ENCODE data around the gene RFWD3. TPM values are rescaled to one million over a fixed set of nuclear protein-coding genes. Genes with fewer than 3 reads are reported as not detected.
A peak's percentile ranks its signal among the peaks of the same experiment; 100 is the strongest.
"Not testable (repeated sequence)": the region's sequence is repeated elsewhere in the genome, so short reads cannot be mapped to it uniquely, and the experiment has no call there.

Gene RFWD3
- total RNA-seq, 4 donors from 2014 or later: 22.6 to 31.1 (median 29.8) TPM

GRCh38 chr16:74661064-74661463 lies 5.6 kb downstream of the RFWD3 start:
- H3K36me3 ChIP-seq: peaks cover 34% of the 10 kb centered on the region
- peaks cover 48% of the 10 kb centered on the region for H3K4me1 ChIP-seq
- TF ChIP-seq, protein P1, sequence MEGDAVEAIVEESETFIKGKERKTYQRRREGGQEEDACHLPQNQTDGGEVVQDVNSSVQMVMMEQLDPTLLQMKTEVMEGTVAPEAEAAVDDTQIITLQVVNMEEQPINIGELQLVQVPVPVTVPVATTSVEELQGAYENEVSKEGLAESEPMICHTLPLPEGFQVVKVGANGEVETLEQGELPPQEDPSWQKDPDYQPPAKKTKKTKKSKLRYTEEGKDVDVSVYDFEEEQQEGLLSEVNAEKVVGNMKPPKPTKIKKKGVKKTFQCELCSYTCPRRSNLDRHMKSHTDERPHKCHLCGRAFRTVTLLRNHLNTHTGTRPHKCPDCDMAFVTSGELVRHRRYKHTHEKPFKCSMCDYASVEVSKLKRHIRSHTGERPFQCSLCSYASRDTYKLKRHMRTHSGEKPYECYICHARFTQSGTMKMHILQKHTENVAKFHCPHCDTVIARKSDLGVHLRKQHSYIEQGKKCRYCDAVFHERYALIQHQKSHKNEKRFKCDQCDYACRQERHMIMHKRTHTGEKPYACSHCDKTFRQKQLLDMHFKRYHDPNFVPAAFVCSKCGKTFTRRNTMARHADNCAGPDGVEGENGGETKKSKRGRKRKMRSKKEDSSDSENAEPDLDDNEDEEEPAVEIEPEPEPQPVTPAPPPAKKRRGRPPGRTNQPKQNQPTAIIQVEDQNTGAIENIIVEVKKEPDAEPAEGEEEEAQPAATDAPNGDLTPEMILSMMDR (IDR thresholded peaks at IDR 0.05): no peak
- TF ChIP-seq POLR2A (IDR thresholded peaks at IDR 0.05) (no peak), EP300 (IDR thresholded peaks at IDR 0.05) (no peak), POLR2AphosphoS5 (IDR thresholded peaks at IDR 0.05) (no peak)
- WGBS: 88% methylated on average over 5 of the region's 5 CpGs
- H3K27ac ChIP-seq: no peak overlapping the region
- no peak overlapping the region for H3K4me3 ChIP-seq
- no peak for DNase-seq (ENCODE audit: low spot score in 2 of 2)
- H3K9me3 ChIP-seq: no peaks in the 10 kb centered on the region
- H3K27me3 ChIP-seq: no peaks in the 10 kb centered on the region

DNA sequence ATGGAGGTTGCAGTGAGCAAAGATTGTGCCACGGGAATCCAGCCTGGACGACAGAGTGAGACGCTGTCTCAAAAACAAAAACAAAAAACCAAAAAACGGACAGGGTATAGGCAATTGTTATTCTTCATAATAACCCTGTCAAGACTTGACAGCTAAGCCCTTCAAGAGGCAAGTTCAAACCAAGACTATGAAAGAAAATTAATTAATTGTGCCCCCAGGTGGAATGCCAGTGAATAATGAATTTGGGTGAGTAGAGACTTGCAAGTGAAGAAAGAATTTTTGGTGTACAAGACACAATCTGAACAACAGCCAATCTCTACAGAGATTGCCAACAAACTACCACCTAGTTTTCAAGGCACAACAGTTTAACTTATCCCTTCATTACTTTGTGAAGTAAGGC lies 6.3 kb downstream of the RFWD3 start:
- Histone ChIP-seq H3K9me3 (no peaks in the 10 kb centered on the region), H3K36me3 (peaks cover 34% of the 10 kb centered on the region), H3K4me1 (peaks cover 41% of the 10 kb centered on the region), H3K27me3 (no peaks in the 10 kb centered on the region), H3K27ac (peak overlapping the region; percentile 1), H3K4me3 (no peak overlapping the region)
- TF ChIP-seq EP300 (IDR thresholded peaks at IDR 0.05) (no peak), POLR2AphosphoS5 (IDR thresholded peaks at IDR 0.05) (no peak), POLR2A (IDR thresholded peaks at IDR 0.05) (no peak)
- TF ChIP-seq, protein P1 (IDR thresholded peaks at IDR 0.05): no peak
- 48% methylated on average over 4 of the region's 4 CpGs for WGBS
- no peak for DNase-seq (ENCODE audit: low spot score in 2 of 2)

DNA sequence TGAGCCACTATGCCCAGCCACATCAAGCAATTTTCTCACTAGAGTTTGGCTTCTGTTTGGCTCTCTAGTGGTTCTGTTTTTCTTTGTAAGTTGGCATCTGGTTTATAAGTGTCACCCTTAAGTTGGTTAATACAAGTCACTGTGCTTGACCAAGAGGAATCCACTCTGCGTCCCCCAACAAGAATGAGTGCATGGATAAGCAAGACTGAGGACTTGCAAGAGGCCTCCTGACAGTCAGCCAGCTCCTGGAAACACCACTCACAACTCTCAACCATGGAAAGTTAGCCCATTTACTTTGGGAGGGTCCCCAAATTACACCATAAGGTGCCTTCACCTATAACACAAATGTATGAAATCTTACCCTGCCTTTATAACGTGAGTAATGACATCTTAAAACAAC lies 7.6 kb downstream of the RFWD3 start:
- peaks cover 50% of the 10 kb centered on the region for H3K4me1 ChIP-seq
- H3K36me3 ChIP-seq: peaks cover 28% of the 10 kb centered on the region
- WGBS: 88% methylated on average over 2 of the region's 2 CpGs
- no peak overlapping the region for H3K4me3 ChIP-seq
- no peak for DNase-seq (ENCODE audit: low spot score in 2 of 2)
- peak overlapping the region; percentile 1 for H3K27ac ChIP-seq
- no peak for TF ChIP-seq EP300 (IDR thresholded peaks at IDR 0.05)
- no peak for TF ChIP-seq POLR2A (IDR thresholded peaks at IDR 0.05)
- TF ChIP-seq POLR2AphosphoS5 (IDR thresholded peaks at IDR 0.05): no peak
- TF ChIP-seq, protein P1 (IDR thresholded peaks at IDR 0.05): no peak
- no peaks in the 10 kb centered on the region for H3K27me3 ChIP-seq
- no peaks in the 10 kb centered on the region for H3K9me3 ChIP-seq

GRCh38 chr16:74657870-74658642 lies 8.6 kb downstream of the RFWD3 start:
- Histone ChIP-seq H3K27me3 (no peaks in the 10 kb centered on the region), H3K9me3 (no peaks in the 10 kb centered on the region), H3K4me1 (peaks cover 52% of the 10 kb centered on the region), H3K4me3 (no peak overlapping the region), H3K27ac (no peak overlapping the region), H3K36me3 (peaks cover 21% of the 10 kb centered on the region)
- 49% methylated on average over 5 of the region's 5 CpGs for WGBS
- TF ChIP-seq EP300 (IDR thresholded peaks at IDR 0.05) (no peak), POLR2A (IDR thresholded peaks at IDR 0.05) (no peak), POLR2AphosphoS5 (IDR thresholded peaks at IDR 0.05) (no peak)
- TF ChIP-seq, protein P1 (IDR thresholded peaks at IDR 0.05): no peak
- no peak for DNase-seq (ENCODE audit: low spot score in 2 of 2)

DNA sequence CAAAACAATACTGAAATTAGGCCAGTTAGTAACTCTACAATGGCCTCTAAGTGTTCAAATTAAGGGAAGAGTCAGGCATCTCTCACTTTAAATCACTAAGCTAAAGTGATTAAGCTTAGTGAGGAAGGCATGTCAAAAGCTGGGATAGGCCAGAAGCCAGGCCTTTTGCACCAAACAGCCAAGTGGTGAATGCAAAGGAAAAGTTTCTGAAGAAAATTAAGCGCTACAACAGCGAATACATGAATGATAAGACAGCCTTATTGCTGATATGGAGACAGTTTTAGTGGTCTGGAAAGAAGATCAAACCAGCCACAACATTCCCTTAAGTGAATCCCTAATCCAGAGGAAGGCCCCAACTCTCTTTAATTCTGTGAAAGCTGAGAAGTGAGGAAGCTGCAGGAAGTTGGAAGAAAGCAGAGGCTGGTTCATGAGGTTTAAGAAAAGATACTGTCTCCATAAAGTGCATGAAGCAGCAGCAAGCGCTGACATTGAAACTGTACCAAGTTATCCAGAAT lies 12.1 kb downstream of the RFWD3 start:
- Histone ChIP-seq H3K36me3 (peaks cover 24% of the 10 kb centered on the region), H3K9me3 (no peaks in the 10 kb centered on the region), H3K27ac (no peak overlapping the region), H3K4me3 (no peak overlapping the region), H3K4me1 (peaks cover 41% of the 10 kb centered on the region), H3K27me3 (no peaks in the 10 kb centered on the region)
- TF ChIP-seq POLR2A (IDR thresholded peaks at IDR 0.05) (no peak), EP300 (IDR thresholded peaks at IDR 0.05) (no peak), POLR2AphosphoS5 (IDR thresholded peaks at IDR 0.05) (no peak)
- TF ChIP-seq, protein P1 (IDR thresholded peaks at IDR 0.05): no peak
- no peak for DNase-seq (ENCODE audit: low spot score in 2 of 2)
- WGBS: 81% methylated on average over 3 of the region's 3 CpGs

GRCh38 chr16:74652883-74653282 lies 13.8 kb downstream of the RFWD3 start:
- H3K9me3 ChIP-seq; H3K27me3 ChIP-seq; DNase-seq (ENCODE audit: low spot score in 2 of 2); H3K27ac ChIP-seq; H3K4me3 ChIP-seq: not testable (repeated sequence)
- Histone ChIP-seq H3K4me1 (peaks cover 24% of the 10 kb centered on the region), H3K36me3 (peaks cover 28% of the 10 kb centered on the region)
- 82% methylated on average over 2 of the region's 2 CpGs for WGBS
